PC-3 (cell line): Measurements from ENCODE around the gene DIAPH1. TPM values are rescaled to one million over a fixed set of nuclear protein-coding genes. Genes with fewer than 3 reads are reported as not detected.

ENCODE experiments used
- ATAC-seq: fragments of 200-7000 bp; cut with Tn5 transposase; 2 replicates; pipeline ENCODE4 v1.9.1; 2020; ENCODE audit warnings: mild to moderate bottlenecking, moderate library complexity
- BruUV-seq: library from RNA; stranded (reverse); fragments of 400-500 nt; replicated peaks from 2 replicates; lab custom pipeline; 2021; lab: Mats Ljungman, UMichigan
- CTCF ChIA-PET: fragments of 300-600 bp; sonication (Branson Sonifier 250); formaldehyde crosslinking; loops from one replicate; lab custom pipeline; 2022; ENCODE audit warnings: antibody characterized with exemption; lab: Charles Lee
- POLR2A ChIA-PET: fragments of 300-600 bp; sonication (Branson Sonifier 250); formaldehyde crosslinking; loops from one replicate; lab custom pipeline; 2022; ENCODE audit warnings: antibody characterized with exemption; ENCODE audit not compliant: unreplicated experiment; lab: Charles Lee
- DNase-seq: peaks from one replicate; pipeline ENCODE4 v3.0.0-alpha.2; 2015
- H2AFZ ChIP-seq: fragments of 300-600 bp; sonication (generic); 2 replicates; pipeline ENCODE4 v1.6.0; 2016; ENCODE audit warnings: antibody characterized with exemption, low read length
- H3F3A ChIP-seq: fragments of 300-600 bp; sonication (generic); one replicate; pipeline ENCODE4 v1.6.0; 2017; ENCODE audit warnings: antibody characterized with exemption, low read length, control low read depth, mild to moderate bottlenecking; ENCODE audit not compliant: unreplicated experiment
- H3K27ac ChIP-seq: fragments of 300-600 bp; sonication (generic); 2 replicates; pipeline ENCODE4 v1.5.1; 2016; ENCODE audit warnings: mild to moderate bottlenecking, low read length
- H3K27me3 ChIP-seq: fragments of 300-600 bp; sonication (generic); 2 replicates; pipeline ENCODE4 v1.6.1; 2016; ENCODE audit warnings: low read length, mixed read lengths
- H3K36me3 ChIP-seq: fragments of 300-600 bp; sonication (generic); 2 replicates; pipeline ENCODE4 v1.6.1; 2016; ENCODE audit warnings: low read depth, mixed run types, low read length, mixed read lengths
- H3K4me1 ChIP-seq: fragments of 300-600 bp; sonication (generic); 2 replicates; pipeline ENCODE4 v1.5.1; 2016; ENCODE audit warnings: low read length; ENCODE audit not compliant: insufficient read depth
- H3K4me2 ChIP-seq: fragments of 300-600 bp; sonication (generic); 2 replicates; pipeline ENCODE4 v1.6.0; 2016; ENCODE audit warnings: low read length
- H3K4me3 ChIP-seq: fragments of 300-600 bp; sonication (generic); 2 replicates; pipeline ENCODE4 v1.5.1; 2016; ENCODE audit warnings: mild to moderate bottlenecking, low read length, mixed read lengths
- H3K79me2 ChIP-seq: fragments of 300-600 bp; sonication (generic); 2 replicates; pipeline ENCODE4 v1.6.1; 2017; ENCODE audit warnings: low read length, mixed read lengths
- H3K9ac ChIP-seq: fragments of 300-600 bp; sonication (generic); 2 replicates; pipeline ENCODE4 v1.6.0; 2016; ENCODE audit warnings: mild to moderate bottlenecking, low read length
- H3K9me2 ChIP-seq: fragments of 300-600 bp; sonication (generic); replicated peaks from 2 replicates; pipeline ENCODE4 v1.6.1; 2016; ENCODE audit warnings: mixed run types, low read length, mixed read lengths
- H3K9me3 ChIP-seq: fragments of 300-600 bp; sonication (generic); 2 replicates; pipeline ENCODE4 v1.6.1; 2016; ENCODE audit warnings: low read length, mixed read lengths
- H4K20me1 ChIP-seq: fragments of 300-600 bp; sonication (generic); 2 replicates; pipeline ENCODE4 v1.6.1; 2016; ENCODE audit warnings: low read length, mixed read lengths
- EZH2 ChIP-seq: fragments of 300-600 bp; sonication (generic); IDR thresholded peaks from one replicate; pipeline ENCODE4 v1.6.1; 2017; ENCODE audit warnings: antibody characterized with exemption, mild to moderate bottlenecking, low read length; ENCODE audit not compliant: unreplicated experiment
- EZH2phosphoT487 ChIP-seq: fragments of 300-600 bp; sonication (generic); IDR thresholded peaks from 2 replicates; pipeline ENCODE4 v1.6.1; 2018; ENCODE audit warnings: mild to moderate bottlenecking, antibody characterized with exemption, low read length, borderline replicate concordance
- intact Hi-C: fragments of 100-400 bp; cut with micrococcal nuclease; formaldehyde crosslinking; loops from 2 replicates; pipeline ENCODE4 v1.9.0; 2023
- total RNA-seq: library from RNA; depleted of rRNA; stranded (reverse); fragments of >200 nt; gene quantifications from 2 replicates; pipeline ENCODE4 v1.2.3, GENCODE V29; 2014
- TF ChIP-seq, protein P1 (sequence below): fragments of 300-600 bp; sonication (generic); conservative IDR thresholded peaks from 2 replicates; pipeline ENCODE4 v1.5.1; 2017; ENCODE audit warnings: antibody characterized with exemption, low read depth, mild to moderate bottlenecking, low read length

The DIAPH1 gene
- total RNA-seq, 1 experiment from 2014 or later = 51.9 TPM

DNA sequence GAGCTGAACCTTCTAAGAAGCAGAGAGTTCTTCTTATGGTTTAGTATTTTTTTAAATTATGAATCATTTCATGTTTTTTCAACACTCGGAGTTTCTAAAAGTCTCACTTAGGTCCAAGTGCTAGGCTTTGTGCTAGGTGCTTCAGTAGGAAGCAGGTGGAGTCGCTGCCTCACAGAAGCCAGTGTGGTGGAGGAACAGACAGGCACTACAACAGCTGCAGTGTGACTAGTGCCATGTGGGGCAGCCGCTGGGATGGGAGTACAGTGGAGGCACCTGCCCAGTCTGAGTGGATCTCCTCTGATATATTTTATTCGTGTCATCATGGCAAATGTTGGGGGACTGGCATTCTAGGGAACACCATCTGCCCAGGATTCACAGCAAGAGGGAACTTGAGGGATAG is 114.6 kb downstream of the DIAPH1 start:
- ChIA-PET POLR2A (no interaction called here), CTCF (no interaction called here)
- no peak for ATAC-seq
- Histone ChIP-seq H4K20me1 (no peaks in the 10 kb centered on the region), H3K79me2 (no peaks in the 10 kb centered on the region), H3K9me2 (no peaks in the 10 kb centered on the region), H3K27me3 (no peaks in the 10 kb centered on the region), H3K4me1 (peaks cover 7% of the 10 kb centered on the region; the same call in 1 of the 2 replicates), H3K27ac (no peak overlapping the region), H3K36me3 (no peaks in the 10 kb centered on the region), H3K4me3 (no peak overlapping the region), H3K4me2 (no peak overlapping the region), H3K9me3 (no peaks in the 10 kb centered on the region), H3F3A (no peaks in the 10 kb centered on the region), H2AFZ (no peak overlapping the region), H3K9ac (no peak overlapping the region)
- DNase-seq = no peak
- intact Hi-C loops = no loop called here
- BruUV-seq = no TSS peak
- TF ChIP-seq EZH2phosphoT487 (no peak), EZH2 (no peak)
- TF ChIP-seq, protein P1, sequence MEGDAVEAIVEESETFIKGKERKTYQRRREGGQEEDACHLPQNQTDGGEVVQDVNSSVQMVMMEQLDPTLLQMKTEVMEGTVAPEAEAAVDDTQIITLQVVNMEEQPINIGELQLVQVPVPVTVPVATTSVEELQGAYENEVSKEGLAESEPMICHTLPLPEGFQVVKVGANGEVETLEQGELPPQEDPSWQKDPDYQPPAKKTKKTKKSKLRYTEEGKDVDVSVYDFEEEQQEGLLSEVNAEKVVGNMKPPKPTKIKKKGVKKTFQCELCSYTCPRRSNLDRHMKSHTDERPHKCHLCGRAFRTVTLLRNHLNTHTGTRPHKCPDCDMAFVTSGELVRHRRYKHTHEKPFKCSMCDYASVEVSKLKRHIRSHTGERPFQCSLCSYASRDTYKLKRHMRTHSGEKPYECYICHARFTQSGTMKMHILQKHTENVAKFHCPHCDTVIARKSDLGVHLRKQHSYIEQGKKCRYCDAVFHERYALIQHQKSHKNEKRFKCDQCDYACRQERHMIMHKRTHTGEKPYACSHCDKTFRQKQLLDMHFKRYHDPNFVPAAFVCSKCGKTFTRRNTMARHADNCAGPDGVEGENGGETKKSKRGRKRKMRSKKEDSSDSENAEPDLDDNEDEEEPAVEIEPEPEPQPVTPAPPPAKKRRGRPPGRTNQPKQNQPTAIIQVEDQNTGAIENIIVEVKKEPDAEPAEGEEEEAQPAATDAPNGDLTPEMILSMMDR = no peak

DNA sequence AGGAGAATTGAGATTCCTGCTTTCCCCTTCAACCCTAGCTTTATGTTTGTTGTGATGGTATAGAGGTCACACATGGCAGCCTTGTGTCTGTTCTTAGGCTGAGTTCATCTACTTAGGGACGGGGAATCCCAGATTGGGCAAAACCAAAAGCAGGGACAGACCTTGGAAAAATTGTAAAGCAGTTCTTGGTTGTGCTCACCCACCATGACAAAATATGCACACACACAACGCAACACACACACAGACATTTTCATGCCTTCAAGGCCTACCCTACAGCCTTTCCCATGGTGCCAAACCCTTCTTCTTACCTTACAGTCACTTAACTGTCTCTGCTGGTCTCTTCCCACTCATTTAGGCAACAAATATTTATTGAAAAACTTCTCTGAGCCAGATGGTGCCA is 115.1 kb downstream of the DIAPH1 start:
- H3K4me2 ChIP-seq = no peak overlapping the region
- H3K4me3 ChIP-seq = no peak overlapping the region
- H3K36me3 ChIP-seq = no peaks in the 10 kb centered on the region
- H3K27me3 ChIP-seq = no peaks in the 10 kb centered on the region
- ChIA-PET POLR2A (no interaction called here), CTCF (no interaction called here)
- no TSS peak for BruUV-seq
- intact Hi-C loops = no loop called here
- no peak for ATAC-seq
- TF ChIP-seq, protein P1 = no peak
- TF ChIP-seq EZH2 (no peak), EZH2phosphoT487 (no peak)
- H3K4me1 ChIP-seq = 0 out of 2 replicates have a peak, but pooled peaks cover 4% of the 10 kb centered on the region
- no peak overlapping the region for H3K27ac ChIP-seq
- H3K9me2 ChIP-seq = no peaks in the 10 kb centered on the region
- H2AFZ ChIP-seq = no peak overlapping the region
- H3K9ac ChIP-seq = no peak overlapping the region
- no peaks in the 10 kb centered on the region for H3K9me3 ChIP-seq
- no peaks in the 10 kb centered on the region for H3F3A ChIP-seq
- no peaks in the 10 kb centered on the region for H4K20me1 ChIP-seq
- DNase-seq = no peak
- no peaks in the 10 kb centered on the region for H3K79me2 ChIP-seq

DNA sequence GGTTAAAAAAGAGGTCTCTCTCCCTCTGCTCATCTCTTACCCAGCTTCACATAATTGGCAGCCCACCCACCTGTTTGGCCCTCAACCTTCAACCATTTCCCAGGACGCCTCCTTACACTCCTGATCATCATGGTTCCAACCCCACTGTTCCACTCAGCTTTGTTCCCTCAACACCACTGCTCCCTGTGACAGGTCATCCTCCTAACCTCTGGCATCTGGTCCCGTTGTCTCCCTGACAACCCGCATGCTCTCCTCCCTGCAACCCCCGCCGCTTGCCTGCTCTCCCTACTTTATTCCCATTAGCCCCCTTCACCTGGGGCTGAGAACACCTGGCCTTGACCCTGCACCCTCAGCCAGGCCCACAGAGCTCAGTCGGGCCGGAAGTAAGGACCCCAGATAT is 117.0 kb downstream of the DIAPH1 start:
- H3K27me3 ChIP-seq = no peaks in the 10 kb centered on the region
- POLR2A ChIA-PET = no interaction called here
- no peaks in the 10 kb centered on the region for H3K9me2 ChIP-seq
- no peak overlapping the region for H3K4me3 ChIP-seq
- H3K27ac ChIP-seq = no peak overlapping the region
- TF ChIP-seq, protein P1 = no peak
- TF ChIP-seq EZH2 (no peak), EZH2phosphoT487 (no peak)
- DNase-seq (no peak), ATAC-seq (no peak)
- H3K4me2 ChIP-seq = no peak overlapping the region
- H3K36me3 ChIP-seq = no peaks in the 10 kb centered on the region
- no peaks in the 10 kb centered on the region for H3F3A ChIP-seq
- no peaks in the 10 kb centered on the region for H3K79me2 ChIP-seq
- no peaks in the 10 kb centered on the region for H3K4me1 ChIP-seq
- H4K20me1 ChIP-seq = no peaks in the 10 kb centered on the region
- no peak overlapping the region for H3K9ac ChIP-seq
- intact Hi-C loops = no loop called here
- H2AFZ ChIP-seq = no peak overlapping the region
- no peaks in the 10 kb centered on the region for H3K9me3 ChIP-seq
- CTCF ChIA-PET = no interaction called here
- no TSS peak for BruUV-seq
